NCI-H2107 treated with DMSO at 0.1 percent for 48 hours (cell line): ENCODE results near the gene GDF9.
"Not testable (repeated sequence)": the region's sequence is repeated elsewhere in the genome, so short reads cannot be mapped to it uniquely, and the experiment has no call there.

ENCODE experiments used
- DNase-seq: peaks from one replicate; lab custom pipeline; 2025; ENCODE audit not compliant: unreplicated experiment; lab: John Stamatoyannopoulos, UW

Gene GDF9

DNA sequence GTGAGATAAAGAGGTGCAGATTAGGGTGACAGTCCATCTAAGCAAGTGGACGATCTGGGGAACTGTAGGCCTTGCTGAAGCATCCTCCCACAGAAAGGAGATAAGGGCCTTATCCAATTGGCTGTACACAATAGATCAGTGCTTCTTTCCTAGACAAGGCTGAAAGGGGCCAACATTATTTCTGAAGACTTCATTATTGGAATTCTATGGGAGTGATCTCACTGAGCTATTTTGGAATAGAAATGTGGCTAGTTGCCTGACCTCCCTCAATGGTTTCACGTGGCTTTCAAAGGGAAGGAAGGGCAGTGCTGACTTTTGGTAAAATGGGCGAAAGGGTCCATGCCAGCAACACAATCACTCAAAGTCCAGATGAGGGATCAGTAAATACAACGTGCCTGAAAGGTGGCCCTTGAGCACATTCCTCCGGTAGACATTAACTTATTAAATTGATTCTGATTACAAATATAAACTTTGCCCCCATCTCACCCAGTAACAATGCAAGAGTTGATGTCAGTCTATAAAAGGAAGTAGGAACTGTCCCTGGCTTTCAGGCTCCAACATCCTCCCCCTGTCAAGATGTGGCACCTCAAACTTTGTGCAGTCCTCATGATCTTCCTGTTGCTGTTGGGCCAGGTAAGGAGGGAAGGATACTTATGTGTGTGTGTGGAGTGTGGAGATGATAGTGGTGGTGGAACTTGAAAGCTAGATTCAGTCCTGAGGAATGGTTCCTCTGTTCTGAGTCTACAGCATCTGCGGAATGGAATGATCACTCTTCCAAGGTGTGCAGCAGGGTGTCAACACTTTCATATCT lies 7.1 kb upstream of the GDF9 start, which contains the start of gene LEAP2:
LEAP2 (plus strand) TSS at position 550 of the 811 bp plus-strand sequence; CDS start at position 577, 27 bp downstream.
- DNase-seq, result no peak

DNA sequence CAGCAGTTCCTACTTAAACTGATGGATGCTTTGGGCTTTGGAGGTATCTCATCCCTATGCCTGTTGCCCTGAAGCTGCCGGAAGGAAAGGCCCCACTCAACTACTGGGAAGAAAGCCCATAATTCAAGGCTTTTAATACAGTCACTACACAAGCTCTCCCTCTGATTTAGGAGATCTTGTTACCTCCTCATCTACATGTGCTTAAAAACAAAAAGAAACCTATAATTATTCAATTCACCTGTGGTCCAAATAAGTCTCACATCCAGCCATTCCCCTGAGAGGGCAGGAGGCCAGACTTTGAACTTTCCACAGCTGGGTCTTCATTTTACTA lies 6.5 kb upstream of the GDF9 start:
- no peak for DNase-seq

DNA sequence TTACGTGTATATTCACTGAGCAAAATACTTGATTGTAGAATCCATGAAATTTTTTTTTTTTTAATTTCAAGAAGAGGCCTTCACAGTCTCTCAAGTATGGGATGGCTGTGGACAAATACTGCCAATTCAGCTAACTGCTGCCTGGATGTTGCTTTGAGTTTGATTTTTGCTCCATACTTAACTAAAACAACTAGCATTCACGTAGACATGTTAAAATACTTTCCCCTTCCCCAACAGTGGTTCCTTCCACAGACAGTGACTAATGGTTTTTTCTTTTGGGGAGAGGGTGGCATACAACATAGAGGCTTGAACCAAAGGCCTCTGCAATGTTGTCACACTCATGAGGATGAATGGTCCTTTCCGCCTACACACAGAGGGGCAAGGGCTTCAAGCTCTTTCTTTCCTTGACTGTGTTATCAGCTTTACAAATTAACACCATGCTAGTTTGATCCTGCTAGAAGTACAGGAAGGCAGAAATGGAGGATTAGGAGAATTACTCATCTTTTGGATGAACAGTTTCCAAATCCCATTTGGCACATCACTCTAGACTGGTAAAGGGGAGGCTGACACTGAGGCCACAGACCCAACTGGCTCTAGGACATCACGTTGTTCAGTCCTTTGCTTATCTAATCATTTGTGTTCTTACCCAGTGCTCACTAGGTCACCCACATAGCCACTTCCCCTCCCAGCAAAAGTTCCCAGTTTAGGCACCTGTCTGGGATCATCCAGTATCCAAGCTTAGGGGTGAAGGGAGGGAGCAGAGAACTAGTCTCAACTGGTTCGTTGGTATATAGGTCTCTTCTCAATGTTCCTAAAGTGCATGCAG lies 5.4 kb upstream of the GDF9 start:
- DNase-seq, result no peak

DNA sequence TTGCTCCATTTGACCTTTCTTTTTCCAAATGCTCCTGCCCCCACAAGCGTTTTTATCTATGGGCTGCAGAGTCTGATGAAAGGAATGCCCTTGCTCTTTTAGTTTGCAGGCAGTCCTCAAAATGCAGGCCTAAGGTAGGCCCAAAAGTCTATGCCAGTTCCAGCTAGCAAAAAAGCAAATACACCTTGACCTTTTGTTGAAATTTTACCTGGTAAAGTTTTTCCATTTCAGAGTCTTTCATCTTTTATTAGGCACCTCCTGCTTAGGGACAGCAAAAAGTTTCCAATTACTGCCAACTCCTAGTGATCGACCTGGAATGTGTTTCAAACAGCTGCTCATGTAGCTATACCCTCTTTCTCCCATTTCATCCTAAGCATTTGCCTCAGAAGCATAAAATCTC lies 4.5 kb upstream of the GDF9 start:
- no peak for DNase-seq

DNA sequence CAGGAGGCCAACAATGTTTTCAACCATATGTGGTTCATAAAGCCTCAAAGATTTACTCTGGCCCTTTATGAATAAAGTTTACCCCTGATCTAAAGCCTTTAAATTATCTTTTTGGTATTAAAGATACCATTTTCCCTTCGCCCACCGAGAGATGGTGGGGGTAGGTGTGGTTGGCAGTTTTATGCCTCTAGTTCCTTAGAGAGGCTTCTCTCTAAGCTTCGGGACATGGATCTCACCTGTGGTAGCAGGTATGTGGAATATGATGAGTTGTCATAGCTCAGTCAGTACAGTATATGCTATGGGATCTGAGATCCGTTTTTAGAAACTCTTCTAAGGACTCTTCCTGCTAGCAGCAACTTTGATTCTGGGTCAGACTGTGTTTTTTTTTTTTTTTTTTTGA lies 2.5 kb upstream of the GDF9 start:
- DNase-seq, result no peak

DNA sequence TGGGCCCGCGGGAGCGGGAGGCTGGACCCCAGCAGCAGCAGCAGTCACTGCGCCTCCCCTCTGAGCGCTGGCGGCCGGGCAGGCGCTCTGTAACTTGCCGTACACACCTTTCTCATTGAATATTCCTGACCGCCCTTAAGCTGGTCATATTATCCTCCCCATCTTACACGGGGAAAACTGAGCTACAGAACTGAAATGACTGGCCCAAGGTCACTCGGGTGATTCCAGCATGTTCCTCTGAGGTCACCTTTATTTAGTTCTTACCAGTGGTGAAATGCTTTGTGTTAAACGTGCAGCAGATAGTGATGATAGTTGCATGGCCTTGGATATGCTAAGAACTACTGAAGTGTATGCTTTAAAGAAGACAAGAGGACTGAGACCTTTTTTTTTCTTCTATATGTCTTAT lies 780 bp upstream of the GDF9 start:
- DNase-seq, result no peak

DNA sequence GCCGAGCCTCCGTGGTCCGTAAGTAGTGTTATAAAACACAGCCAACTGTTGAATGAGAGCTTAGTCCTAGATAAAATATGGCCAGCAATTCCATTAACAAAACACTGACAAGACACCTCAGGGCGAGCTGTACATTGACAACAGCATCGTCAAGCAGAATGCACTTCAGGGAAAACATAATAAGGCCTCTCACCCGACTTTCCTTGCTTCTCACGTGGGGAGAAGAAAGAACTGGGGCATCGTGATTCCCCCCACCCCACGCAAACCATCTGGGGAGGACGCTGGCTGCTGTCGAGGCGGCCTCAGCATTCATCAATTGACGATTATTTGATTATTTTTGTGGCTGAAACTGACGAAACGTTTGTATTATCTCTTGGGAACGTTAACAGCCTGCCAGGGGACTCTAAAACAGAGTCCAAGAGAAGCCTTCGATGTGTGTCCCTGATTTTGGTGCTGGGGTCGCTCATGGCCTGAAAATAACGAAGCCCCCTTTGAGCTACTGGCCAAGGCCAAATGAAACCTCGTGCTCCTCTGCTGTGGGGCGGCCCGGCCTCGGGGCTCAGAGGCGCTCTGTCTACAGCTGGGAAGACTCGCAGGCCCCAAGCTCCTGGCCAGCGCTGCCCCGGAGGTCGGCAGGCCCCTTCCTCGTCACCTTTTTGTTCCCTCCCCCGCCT lies 464 bp downstream of the GDF9 start:
- no peak for DNase-seq

DNA sequence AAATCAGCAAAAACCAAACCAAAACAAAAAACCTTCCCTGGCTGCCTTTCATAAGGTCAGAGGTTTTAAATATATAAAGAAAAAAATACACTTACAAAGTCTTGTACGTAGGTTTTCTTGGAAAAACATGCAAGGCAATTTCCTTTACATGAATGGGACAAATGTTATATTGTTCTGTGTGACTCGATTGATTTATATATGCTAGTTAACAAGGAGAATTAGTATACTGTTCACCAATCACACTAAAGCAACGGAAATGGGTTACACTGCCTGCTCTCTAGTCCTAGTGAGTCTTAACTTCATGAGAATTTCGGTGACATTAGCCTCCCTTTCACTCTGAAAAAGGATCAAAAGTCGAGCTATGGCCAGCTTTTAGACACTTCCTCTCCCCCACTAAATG lies 5.5 kb downstream of the GDF9 start:
- no peak for DNase-seq

DNA sequence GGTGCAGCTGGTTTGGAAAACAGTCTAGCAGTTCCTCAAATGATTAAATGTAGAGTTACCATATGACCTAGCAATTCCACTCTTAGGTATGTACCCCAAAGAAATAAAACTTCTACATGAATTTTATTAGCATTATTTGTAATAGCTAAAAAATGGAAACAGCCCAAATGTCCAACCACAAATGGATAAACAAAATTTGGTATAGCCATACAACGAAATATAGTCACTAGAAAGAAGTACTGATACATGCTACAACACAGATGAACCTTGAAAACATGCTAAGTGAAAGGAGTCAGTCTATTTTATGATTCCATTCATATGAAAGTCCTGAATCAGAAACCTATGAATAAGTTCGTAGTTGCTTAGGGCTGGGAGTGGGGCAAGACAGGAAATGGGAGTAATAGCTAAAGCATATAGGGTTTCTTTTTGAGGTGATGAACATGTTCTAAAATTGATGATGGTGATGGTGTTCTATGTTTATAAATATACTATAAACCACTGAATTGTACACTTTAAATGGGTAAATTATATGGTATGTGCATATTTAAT lies 6.3 kb downstream of the GDF9 start:
- DNase-seq, result no peak

DNA sequence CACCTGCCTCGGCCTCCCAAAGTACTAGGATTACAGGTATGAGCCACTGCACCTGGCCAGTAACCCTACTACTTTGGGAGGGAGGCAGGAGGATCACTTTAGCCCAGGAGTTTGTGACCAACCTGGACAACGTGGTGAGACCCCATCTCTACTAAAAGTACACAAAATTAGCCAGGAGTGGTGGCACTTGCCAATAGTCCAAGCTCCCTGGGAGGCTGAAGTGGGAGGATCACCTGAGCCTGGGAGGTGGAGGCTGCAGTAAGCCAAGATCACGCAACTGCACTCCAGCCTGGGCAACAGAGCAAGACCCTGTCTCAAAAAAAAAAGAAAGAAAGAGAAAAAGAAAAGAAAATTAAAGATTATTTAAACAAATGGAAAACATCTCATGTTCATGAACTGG lies 10.3 kb downstream of the GDF9 start:
- DNase-seq, result no peak

DNA sequence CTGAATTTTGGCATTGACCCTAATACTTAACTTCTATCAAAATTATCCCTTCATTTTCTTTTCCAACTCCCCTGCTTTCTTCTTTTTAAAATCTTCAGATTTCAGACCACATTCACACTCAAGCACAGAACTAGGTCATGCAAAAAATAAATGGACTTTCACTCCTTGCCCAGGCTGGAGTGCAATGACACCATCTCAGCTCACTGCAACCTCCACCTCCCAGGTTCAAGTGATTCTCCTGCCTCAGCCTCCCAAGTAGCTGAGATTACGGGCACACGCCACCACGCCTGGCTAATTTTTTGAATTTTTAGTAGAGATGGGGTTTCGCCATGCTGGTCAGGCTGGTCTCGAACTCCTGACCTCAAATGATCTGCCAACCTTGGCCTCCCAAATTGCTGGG lies 11.3 kb downstream of the GDF9 start:
- DNase-seq, result not testable (repeated sequence)

DNA sequence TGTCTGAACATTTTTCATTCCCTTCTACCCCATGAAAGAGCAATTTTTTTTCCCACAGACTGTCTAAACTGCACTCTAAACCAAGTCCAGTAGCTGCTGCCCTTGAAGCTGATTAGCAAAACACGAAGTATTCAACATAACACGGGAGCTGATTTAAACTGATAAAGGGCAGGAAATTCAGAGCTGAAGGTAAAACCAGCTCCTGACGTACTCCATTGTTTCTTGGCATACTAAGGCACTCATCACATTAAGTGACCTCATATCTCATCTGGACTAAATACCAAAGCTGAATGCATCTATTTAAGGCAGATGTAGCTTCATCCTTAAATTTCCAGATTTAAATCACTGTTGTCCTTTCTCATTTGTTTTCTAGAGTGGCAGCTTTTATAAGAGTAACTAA lies 12.0 kb downstream of the GDF9 start:
- no peak for DNase-seq

DNA sequence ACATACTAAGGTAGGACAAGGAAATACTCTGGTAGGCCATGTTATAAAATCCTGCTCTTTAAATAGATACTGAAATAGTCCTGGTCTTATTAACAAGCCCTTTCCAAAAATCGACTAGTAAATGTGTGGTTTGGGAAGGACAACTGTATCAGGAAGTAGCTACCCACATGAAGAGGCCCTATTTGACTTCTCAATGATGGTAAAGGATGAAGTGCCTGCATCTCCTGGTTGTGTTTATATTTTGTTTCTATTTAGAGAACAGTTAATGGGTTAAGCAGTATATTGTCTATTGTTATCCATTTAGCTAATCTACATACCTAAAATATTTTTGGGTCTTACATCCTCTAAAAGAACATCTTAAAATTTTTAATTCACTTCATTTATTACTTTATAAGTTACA lies 12.5 kb downstream of the GDF9 start:
- no peak for DNase-seq

DNA sequence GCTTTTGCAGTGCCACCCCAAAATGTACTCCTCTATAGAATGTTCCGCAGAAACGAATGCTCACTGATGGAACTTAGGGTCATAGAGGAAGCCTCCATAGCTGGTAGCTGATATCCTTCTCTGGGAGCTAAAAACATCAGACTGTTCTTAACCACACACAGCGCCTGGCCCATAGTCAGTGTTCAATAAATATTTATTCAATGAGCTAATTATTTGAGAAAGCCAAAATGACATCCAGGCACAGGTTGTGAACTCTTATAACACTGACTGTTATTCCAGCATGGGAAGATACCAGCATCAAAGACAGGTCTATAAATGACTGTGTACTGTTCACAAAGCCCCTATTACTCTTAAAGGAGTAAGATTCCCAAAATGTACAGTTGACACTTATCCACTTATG lies 12.9 kb downstream of the GDF9 start:
- no peak for DNase-seq

DNA sequence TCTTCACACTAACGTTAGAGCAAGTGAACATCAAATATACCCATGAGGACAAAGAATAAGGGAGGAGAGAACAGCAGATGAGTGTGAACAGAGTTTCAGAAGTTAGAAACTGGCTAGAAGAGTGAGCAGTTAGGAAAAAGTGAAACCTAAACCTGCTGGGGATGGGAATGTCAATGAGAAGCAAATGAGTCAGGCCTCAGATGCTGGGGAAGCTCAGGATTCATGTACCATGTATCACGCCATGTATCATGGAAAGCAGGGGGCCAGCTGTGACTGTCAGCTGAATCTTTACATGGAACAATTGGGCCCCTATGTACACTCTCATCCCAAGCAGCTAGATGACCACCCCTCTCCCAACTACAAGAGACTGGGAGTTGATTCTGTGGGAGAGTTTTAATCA lies 16.2 kb downstream of the GDF9 start:
- DNase-seq, result no peak

DNA sequence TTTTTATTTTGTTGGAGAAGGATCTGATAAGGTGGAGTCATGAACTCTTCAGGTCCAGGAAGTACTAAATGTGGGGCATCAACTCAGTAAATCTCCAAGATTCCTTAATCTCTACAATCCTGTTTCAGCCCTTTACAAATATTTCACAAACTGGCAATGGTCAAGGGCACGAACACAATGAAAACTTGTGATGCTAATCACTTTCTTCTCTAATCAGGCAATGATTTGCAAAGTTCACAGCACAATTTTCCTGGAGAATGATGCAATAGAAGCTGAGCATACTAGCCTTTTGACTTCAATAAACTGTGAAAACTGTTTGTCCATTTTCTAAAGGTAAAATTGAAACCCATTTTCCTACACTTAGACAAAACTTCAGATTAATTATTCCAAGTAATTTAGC lies 16.9 kb downstream of the GDF9 start:
- no peak for DNase-seq

DNA sequence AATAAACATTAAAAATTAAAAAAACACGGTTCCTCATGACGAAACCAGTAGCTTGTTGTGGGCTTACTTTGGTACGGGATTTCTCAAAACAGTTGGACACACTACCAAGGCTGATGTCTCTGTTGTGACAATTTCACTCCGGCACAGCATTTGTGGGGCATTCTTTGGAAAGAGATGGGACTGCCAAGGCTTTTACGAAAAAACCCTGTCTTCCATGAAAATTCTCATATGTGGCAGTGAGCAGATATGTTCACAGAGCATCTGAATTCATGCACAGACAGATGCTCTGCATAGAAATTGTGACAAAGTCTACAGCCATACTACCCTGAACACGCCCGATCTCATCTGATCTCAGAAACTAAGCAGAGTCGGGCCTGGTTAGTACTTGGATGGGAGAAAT lies 18.0 kb downstream of the GDF9 start:
- DNase-seq, result no peak

DNA sequence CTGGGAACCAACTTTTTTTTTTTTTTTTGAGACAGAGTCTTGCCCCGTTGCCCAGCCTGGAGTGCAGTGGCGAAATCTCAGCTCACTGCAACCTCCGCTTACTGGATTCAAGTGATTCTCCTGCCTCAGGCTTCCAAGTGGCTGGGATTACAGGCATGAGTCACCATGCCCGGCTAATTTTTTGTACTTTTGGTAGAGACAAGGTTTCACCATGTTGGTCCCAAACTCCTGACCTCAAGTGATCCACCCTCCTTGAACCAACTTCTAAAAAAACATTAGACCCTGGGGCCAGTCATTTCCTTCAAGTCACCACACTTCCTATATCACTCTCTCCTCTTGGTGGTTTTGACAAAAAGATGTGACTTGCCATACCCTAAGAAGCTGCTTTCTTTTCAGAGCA lies 25.0 kb downstream of the GDF9 start:
- no peak for DNase-seq

DNA sequence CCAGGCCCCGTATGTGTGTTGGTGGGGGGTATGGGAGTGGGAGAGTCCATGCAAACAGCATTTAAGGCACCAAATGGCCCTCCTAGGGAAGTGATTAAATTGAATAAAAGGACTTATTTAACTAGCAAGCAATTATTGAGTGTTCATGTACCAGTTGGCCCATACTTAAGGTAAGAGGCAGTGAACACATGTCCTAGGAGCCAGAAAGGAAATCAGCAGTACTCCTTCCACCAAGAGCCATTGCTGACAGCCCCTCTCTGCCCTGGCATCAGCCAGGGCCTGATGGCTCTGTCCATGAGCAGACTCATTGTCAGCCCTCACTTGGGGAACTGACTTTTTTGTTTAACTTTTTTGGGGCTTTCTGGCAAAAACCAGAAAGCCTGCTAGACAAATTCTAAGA lies 25.4 kb downstream of the GDF9 start:
- DNase-seq, result no peak

DNA sequence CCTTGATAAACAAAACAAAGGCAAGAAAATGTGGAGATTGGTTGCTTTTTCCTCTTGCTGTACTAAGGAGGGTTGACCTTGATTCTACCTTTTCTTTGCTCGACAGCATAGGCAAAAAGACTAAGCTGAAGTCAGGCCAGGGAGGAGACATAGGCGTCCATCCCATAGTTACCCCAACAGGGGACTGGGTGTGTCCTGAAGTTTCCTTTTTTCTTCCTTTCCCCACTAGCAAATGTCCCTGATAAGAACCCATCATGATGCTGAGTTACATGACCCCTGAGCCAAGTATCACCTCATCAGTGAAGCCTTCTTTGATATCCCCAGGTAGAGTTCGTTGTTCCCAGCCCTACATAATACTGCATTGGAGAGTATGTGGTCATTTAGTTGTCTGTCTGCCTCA lies 26.0 kb downstream of the GDF9 start:
- DNase-seq, result no peak

DNA sequence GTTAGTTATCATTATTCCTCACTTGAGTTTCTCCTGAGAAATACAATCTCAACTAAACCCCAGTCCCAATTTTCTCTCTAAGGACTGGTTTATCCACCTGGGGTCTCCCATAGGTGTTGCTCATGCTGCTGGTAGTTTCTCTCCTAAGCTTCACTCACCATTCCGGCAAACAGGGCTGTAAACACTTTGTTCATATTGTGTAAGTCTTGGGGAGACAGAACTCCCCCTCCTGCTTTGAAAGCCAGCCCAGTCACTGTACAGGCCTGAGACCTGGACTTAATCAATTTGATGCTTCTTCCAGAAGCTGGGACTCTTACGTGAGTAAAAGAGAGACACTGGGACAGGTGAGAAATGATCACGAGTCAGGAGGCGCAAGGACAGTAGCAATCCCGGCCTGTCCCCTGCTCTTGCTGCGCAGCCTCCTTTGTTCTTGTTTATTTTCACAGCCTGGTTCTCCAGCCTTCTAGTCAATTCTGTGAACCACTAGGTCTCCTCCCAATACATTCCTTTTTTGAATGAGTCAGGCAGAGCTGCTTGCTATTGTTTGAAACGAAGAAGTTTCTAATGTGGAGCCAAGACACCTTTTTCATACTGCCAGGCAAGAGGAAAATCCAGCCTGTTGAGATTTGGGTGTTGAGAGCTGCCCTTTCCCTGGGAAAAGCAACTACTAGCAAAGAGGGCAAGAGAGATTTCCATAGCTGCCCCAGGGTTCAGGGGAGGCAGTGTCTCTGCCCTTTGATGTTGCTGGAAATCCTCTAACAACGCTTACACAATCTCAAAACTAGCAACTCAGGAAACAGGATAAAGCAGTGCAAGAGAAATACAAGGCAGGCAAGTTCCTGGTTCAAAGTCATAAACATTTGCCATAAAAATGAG lies 26.6 kb downstream of the GDF9 start:
- no peak for DNase-seq
